HepG2 (cell line): ENCODE measurements around the gene CUL4A. TPM values are rescaled to one million over a fixed set of nuclear protein-coding genes. Genes with fewer than 3 reads are reported as not detected.

ENCODE experiments used
- CEBPG ChIP-seq: IDR thresholded peaks from 2 replicates; pipeline ENCODE4 v1.6.1; 2016
- CHD4 ChIP-seq: fragments of 200-600 bp; sonication (generic); IDR thresholded peaks from 2 replicates; pipeline ENCODE4 v1.7.0; 2017; ENCODE audit warnings: mild to moderate bottlenecking, low read length, borderline replicate concordance
- FOXM1 ChIP-seq: sonication (generic); formaldehyde crosslinking; IDR thresholded peaks from 2 replicates; pipeline ENCODE4 v1.5.0; 2020; ENCODE audit warnings: missing genetic modification reagents
- KLF9 ChIP-seq: IDR thresholded peaks from 2 replicates; pipeline ENCODE4 v1.6.1; 2016; ENCODE audit warnings: low read depth
- NFATC3 ChIP-seq: sonication (generic); formaldehyde crosslinking; IDR thresholded peaks from 2 replicates; pipeline ENCODE4 v1.5.1; 2020; ENCODE audit warnings: mild to moderate bottlenecking, missing genetic modification reagents
- ZNF101 ChIP-seq: sonication (generic); formaldehyde crosslinking; IDR thresholded peaks from 2 replicates; pipeline ENCODE4 v1.4.0; 2020; ENCODE audit warnings: mild to moderate bottlenecking, low read depth, missing genetic modification reagents, borderline replicate concordance
- polyA plus RNA-seq, 8 experiments: library from polyadenylated mRNA; depleted of rRNA in 3 of 8; stranded (reverse) in 7 of 8; unstranded in 1 of 8; fragments of >200 nt; fragmentation: Illumina TruSeq in 4 of 8; extraction: Trizol in 4 of 8; gene quantifications; 2 replicates each; pipeline versions ENCODE4 v1.2.1 to v1.2.3, GENCODE V29; 2011 to 2016; ENCODE audit warnings: low read depth in 4 of 8, missing spikeins in 1 of 8, mixed read lengths in 1 of 8; ENCODE audit not compliant: insufficient read depth in 1 of 8
- total RNA-seq, 5 experiments: library from RNA; depleted of rRNA; stranded (reverse); fragments of >200 nt; fragmentation: Illumina TruSeq; extraction: Trizol; gene quantifications; 2 replicates each; pipeline ENCODE4 v1.2.3, GENCODE V29; 2016; ENCODE audit warnings: low read depth in 1 of 5
- TF ChIP-seq, protein P1 (sequence below): sonication (generic); formaldehyde crosslinking; IDR thresholded peaks from 2 replicates; pipeline ENCODE4 v1.8.0; 2022; ENCODE audit warnings: missing genetic modification reagents, mild to moderate bottlenecking, moderate library complexity, borderline replicate concordance
- TF ChIP-seq, protein P2 (sequence below): sonication (generic); formaldehyde crosslinking; IDR thresholded peaks from 2 replicates; pipeline ENCODE4 v1.5.0; 2020; ENCODE audit warnings: mild to moderate bottlenecking, missing genetic modification reagents
- TF ChIP-seq, protein P3 (sequence below): sonication (generic); formaldehyde crosslinking; IDR thresholded peaks from 2 replicates; pipeline ENCODE4 v1.8.1; 2023; ENCODE audit warnings: mild to moderate bottlenecking, missing genetic modification reagents

The CUL4A gene
- total and polyA plus RNA-seq, 2 of the 13 experiments (the other 11 are each of a cell fraction or from before 2014, with no cell fraction given) = 51.2 to 75.3 TPM

DNA sequence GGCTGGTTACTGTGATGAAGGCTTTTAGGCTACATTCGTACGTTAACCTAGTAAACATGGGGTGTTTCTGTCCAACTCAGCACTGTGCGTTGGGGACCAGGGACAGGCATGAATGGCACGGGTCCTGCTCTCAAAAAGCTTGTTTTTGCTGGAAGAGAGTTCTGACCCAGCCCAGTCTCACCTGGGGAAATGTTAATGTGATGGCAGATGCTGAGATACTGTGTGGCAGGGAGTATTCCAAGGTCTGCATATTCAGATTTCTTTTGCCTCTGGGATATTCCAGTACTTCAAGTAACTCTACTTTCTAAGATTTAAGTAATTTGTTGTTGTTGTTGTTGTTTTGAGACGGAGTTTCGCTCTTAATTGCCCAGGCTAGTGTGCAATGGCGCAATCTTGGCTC is 13.7 kb downstream of the CUL4A start (continued):
- TF ChIP-seq, protein P1, sequence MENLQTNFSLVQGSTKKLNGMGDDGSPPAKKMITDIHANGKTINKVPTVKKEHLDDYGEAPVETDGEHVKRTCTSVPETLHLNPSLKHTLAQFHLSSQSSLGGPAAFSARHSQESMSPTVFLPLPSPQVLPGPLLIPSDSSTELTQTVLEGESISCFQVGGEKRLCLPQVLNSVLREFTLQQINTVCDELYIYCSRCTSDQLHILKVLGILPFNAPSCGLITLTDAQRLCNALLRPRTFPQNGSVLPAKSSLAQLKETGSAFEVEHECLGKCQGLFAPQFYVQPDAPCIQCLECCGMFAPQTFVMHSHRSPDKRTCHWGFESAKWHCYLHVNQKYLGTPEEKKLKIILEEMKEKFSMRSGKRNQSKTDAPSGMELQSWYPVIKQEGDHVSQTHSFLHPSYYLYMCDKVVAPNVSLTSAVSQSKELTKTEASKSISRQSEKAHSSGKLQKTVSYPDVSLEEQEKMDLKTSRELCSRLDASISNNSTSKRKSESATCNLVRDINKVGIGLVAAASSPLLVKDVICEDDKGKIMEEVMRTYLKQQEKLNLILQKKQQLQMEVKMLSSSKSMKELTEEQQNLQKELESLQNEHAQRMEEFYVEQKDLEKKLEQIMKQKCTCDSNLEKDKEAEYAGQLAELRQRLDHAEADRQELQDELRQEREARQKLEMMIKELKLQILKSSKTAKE (CRISPR knock-in tag) = no peak
- TF ChIP-seq, protein P2, sequence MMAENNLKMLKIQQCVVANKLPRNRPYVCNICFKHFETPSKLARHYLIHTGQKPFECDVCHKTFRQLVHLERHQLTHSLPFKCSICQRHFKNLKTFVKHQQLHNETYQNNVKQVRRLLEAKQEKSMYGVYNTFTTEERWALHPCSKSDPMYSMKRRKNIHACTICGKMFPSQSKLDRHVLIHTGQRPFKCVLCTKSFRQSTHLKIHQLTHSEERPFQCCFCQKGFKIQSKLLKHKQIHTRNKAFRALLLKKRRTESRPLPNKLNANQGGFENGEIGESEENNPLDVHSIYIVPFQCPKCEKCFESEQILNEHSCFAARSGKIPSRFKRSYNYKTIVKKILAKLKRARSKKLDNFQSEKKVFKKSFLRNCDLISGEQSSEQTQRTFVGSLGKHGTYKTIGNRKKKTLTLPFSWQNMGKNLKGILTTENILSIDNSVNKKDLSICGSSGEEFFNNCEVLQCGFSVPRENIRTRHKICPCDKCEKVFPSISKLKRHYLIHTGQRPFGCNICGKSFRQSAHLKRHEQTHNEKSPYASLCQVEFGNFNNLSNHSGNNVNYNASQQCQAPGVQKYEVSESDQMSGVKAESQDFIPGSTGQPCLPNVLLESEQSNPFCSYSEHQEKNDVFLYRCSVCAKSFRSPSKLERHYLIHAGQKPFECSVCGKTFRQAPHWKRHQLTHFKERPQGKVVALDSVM (CRISPR knock-in tag) = no peak
- TF ChIP-seq FOXM1 (CRISPR knock-in tag) = no peak
- no peak for TF ChIP-seq CHD4
- TF ChIP-seq, protein P3, sequence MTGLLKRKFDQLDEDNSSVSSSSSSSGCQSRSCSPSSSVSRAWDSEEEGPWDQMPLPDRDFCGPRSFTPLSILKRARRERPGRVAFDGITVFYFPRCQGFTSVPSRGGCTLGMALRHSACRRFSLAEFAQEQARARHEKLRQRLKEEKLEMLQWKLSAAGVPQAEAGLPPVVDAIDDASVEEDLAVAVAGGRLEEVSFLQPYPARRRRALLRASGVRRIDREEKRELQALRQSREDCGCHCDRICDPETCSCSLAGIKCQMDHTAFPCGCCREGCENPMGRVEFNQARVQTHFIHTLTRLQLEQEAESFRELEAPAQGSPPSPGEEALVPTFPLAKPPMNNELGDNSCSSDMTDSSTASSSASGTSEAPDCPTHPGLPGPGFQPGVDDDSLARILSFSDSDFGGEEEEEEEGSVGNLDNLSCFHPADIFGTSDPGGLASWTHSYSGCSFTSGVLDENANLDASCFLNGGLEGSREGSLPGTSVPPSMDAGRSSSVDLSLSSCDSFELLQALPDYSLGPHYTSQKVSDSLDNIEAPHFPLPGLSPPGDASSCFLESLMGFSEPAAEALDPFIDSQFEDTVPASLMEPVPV (CRISPR knock-in tag) = no peak
- no peak for TF ChIP-seq CEBPG
- no peak for TF ChIP-seq ZNF101 (CRISPR knock-in tag)
- TF ChIP-seq NFATC3 (CRISPR knock-in tag) = no peak
- no peak for TF ChIP-seq KLF9 (CRISPR knock-in tag)
